Panc1 (cell line): Measurements from ENCODE around the gene GRM3. TPM values are rescaled to one million over a fixed set of nuclear protein-coding genes. Genes with fewer than 3 reads are reported as not detected.

Experiments
- ATAC-seq: fragments of 200-7000 bp; cut with Tn5 transposase; 2 replicates; pipeline ENCODE4 v1.9.1; 2020; ENCODE audit warnings: mild to moderate bottlenecking, moderate library complexity
- BruUV-seq: library from RNA; stranded (reverse); fragments of 400-500 nt; replicated peaks from 2 replicates; lab custom pipeline; 2021; lab: Mats Ljungman, UMichigan
- CTCF ChIA-PET: fragments of 300-600 bp; sonication (Branson Sonifier 250); formaldehyde crosslinking; loops from one replicate; lab custom pipeline; 2022; ENCODE audit warnings: antibody characterized with exemption; lab: Charles Lee
- POLR2A ChIA-PET: fragments of 300-600 bp; sonication (Branson Sonifier 250); formaldehyde crosslinking; loops from one replicate; lab custom pipeline; 2022; ENCODE audit warnings: antibody characterized with exemption; lab: Charles Lee
- DNase-seq: peaks from one replicate; pipeline ENCODE4 v3.0.0-alpha.2; 2010; ENCODE audit warnings: low read depth, low spot score
- H3K27ac ChIP-seq: 2 replicates; pipeline ENCODE4 v1.5.1; 2011; ENCODE audit warnings: mild to moderate bottlenecking, low read length, inconsistent platforms
- H3K27me3 ChIP-seq: fragments of 200-500 bp; sonication (Bioruptor generic); 2 replicates; pipeline ENCODE4 v1.6.0; 2014; ENCODE audit warnings: low read length, inconsistent platforms; ENCODE audit not compliant: control insufficient read depth, insufficient read depth
- H3K36me3 ChIP-seq: fragments of 200-500 bp; sonication (Bioruptor generic); 2 replicates; pipeline ENCODE4 v1.5.1; 2014; ENCODE audit warnings: inconsistent platforms, mild to moderate bottlenecking, low read length, moderate library complexity; ENCODE audit not compliant: control insufficient read depth, insufficient read depth
- H3K4me1 ChIP-seq: 2 replicates; pipeline ENCODE4 v1.5.1; 2011; ENCODE audit warnings: inconsistent platforms, mild to moderate bottlenecking, low read length, moderate library complexity; ENCODE audit not compliant: control insufficient read depth, insufficient read depth
- H3K4me3 ChIP-seq, 2 experiments: 2 replicates each; pipeline ENCODE4 v1.5.1; 2011 to 2012; ENCODE audit warnings: low read depth in 2 of 2, low read length in 2 of 2, mild to moderate bottlenecking in 2 of 2, inconsistent platforms in 1 of 2, moderate library complexity in 1 of 2
- H3K9me3 ChIP-seq: fragments of 200-500 bp; sonication (Bioruptor generic); 2 replicates; pipeline ENCODE4 v1.5.1; 2014; ENCODE audit warnings: low read depth, mild to moderate bottlenecking, inconsistent platforms, low read length, moderate library complexity; ENCODE audit not compliant: control insufficient read depth, insufficient read depth
- POLR2AphosphoS5 ChIP-seq: IDR thresholded peaks from 2 replicates; pipeline ENCODE4 v1.6.1; 2012; ENCODE audit warnings: mild to moderate bottlenecking, low read depth, low read length, moderate library complexity
- SIN3A ChIP-seq: IDR thresholded peaks from 2 replicates; pipeline ENCODE4 v1.6.1; 2012; ENCODE audit warnings: low read depth, mild to moderate bottlenecking, low read length, moderate library complexity, borderline replicate concordance; ENCODE audit not compliant: insufficient read depth
- TCF7L2 ChIP-seq: IDR thresholded peaks from 2 replicates; pipeline ENCODE4 v1.6.1; 2011; ENCODE audit warnings: mild to moderate bottlenecking, low read depth, low read length, inconsistent platforms
- in situ Hi-C: cut with HindIII; loops from 2 replicates; pipeline ENCODE4 v1.10.0; 2016; ENCODE audit warnings: low sequenced_read_pairs, low pct_unique_long_range_greater_than_20kb
- intact Hi-C: fragments of 100-400 bp; cut with micrococcal nuclease; formaldehyde crosslinking; loops from one replicate; pipeline ENCODE4 v1.10.0; 2022; ENCODE audit not compliant: unreplicated experiment
- total RNA-seq: library from RNA; stranded (reverse); gene quantifications from one replicate; pipeline ENCODE4 v1.2.1, GENCODE V29; 2021; ENCODE audit not compliant: unreplicated experiment
- TF ChIP-seq, protein P1 (sequence below): fragments of 450-650 bp; IDR thresholded peaks from 2 replicates; pipeline ENCODE4 v1.5.1; 2017; ENCODE audit warnings: mild to moderate bottlenecking
- TF ChIP-seq, protein P2 (sequence below), 2 experiments: IDR thresholded peaks; 2 replicates each; pipeline ENCODE4 v1.6.1; 2011 to 2012; ENCODE audit warnings: low read depth in 2 of 2, control low read depth in 1 of 2, low read length in 1 of 2, mild to moderate bottlenecking in 1 of 2, moderate library complexity in 1 of 2; ENCODE audit not compliant: insufficient read depth in 1 of 2

The GRM3 gene
- total RNA-seq, 1 experiment from 2014 or later: not detected

DNA sequence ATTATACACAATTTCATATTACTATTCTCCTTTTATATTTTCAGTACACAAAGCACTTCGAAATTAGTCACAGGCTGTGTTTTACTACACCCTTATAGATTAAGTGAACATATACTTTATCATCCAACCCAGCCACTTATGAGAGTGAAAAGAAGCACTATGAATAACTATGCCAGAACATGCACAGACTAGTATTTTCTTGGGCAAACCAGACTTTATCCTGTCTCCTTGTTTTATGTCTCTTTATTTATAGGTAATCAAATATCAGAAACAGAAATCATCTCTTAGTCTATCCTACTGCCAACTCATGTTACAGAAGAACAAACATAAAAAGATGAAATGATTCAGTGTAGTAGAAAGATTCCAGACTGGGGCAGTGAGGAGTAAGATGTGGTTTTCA, 171.8 kb downstream of the GRM3 start:
- Histone ChIP-seq H3K9me3 (no peaks in the 10 kb centered on the region), H3K4me1 (no peaks in the 10 kb centered on the region), H3K36me3 (no peaks in the 10 kb centered on the region), H3K4me3 (no peak overlapping the region), H3K27ac (no peak overlapping the region), H3K27me3 (no peaks in the 10 kb centered on the region)
- POLR2A ChIA-PET: no interaction called here
- no TSS peak for BruUV-seq
- CTCF ChIA-PET: no interaction called here
- intact Hi-C loops: loop anchor here (10.0 kb wide), 2 partner anchors 211 to 921 kb away; no protein-coding TSS in a partner anchor
- TF ChIP-seq POLR2AphosphoS5 (no peak), TCF7L2 (no peak)
- TF ChIP-seq, protein P1, sequence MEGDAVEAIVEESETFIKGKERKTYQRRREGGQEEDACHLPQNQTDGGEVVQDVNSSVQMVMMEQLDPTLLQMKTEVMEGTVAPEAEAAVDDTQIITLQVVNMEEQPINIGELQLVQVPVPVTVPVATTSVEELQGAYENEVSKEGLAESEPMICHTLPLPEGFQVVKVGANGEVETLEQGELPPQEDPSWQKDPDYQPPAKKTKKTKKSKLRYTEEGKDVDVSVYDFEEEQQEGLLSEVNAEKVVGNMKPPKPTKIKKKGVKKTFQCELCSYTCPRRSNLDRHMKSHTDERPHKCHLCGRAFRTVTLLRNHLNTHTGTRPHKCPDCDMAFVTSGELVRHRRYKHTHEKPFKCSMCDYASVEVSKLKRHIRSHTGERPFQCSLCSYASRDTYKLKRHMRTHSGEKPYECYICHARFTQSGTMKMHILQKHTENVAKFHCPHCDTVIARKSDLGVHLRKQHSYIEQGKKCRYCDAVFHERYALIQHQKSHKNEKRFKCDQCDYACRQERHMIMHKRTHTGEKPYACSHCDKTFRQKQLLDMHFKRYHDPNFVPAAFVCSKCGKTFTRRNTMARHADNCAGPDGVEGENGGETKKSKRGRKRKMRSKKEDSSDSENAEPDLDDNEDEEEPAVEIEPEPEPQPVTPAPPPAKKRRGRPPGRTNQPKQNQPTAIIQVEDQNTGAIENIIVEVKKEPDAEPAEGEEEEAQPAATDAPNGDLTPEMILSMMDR: no peak
- TF ChIP-seq, protein P2, sequence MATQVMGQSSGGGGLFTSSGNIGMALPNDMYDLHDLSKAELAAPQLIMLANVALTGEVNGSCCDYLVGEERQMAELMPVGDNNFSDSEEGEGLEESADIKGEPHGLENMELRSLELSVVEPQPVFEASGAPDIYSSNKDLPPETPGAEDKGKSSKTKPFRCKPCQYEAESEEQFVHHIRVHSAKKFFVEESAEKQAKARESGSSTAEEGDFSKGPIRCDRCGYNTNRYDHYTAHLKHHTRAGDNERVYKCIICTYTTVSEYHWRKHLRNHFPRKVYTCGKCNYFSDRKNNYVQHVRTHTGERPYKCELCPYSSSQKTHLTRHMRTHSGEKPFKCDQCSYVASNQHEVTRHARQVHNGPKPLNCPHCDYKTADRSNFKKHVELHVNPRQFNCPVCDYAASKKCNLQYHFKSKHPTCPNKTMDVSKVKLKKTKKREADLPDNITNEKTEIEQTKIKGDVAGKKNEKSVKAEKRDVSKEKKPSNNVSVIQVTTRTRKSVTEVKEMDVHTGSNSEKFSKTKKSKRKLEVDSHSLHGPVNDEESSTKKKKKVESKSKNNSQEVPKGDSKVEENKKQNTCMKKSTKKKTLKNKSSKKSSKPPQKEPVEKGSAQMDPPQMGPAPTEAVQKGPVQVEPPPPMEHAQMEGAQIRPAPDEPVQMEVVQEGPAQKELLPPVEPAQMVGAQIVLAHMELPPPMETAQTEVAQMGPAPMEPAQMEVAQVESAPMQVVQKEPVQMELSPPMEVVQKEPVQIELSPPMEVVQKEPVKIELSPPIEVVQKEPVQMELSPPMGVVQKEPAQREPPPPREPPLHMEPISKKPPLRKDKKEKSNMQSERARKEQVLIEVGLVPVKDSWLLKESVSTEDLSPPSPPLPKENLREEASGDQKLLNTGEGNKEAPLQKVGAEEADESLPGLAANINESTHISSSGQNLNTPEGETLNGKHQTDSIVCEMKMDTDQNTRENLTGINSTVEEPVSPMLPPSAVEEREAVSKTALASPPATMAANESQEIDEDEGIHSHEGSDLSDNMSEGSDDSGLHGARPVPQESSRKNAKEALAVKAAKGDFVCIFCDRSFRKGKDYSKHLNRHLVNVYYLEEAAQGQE (IDR thresholded peaks at IDR 0.05; ENCODE audit: insufficient read depth in 1 of 2, low read depth in 2 of 2, low read length in 1 of 2): no peak
- no peak for ATAC-seq
- in situ Hi-C loops: no loop called here
- no peak for DNase-seq

DNA sequence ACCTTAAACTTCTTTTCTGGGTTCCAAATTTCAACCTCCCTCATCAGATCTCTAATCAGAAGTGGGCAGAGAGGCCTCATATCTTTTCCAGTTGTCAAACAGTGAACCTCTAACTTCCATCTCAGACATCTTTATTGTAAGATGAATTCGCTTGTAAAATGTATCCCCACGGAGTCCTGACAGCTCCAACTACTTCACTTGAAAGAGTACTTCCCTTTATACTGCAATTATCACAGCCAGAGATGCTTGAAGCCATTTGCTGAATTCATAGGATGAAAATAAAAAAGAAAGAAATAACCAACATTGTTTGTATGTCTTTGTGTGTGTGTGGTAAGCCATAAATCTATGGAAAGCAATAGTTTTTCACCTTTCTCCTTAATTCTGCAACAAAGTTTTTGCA, 175.2 kb downstream of the GRM3 start:
- ATAC-seq (no peak), DNase-seq (no peak)
- in situ Hi-C loops: no loop called here
- ChIA-PET CTCF (no interaction called here), POLR2A (no interaction called here)
- H3K4me3 ChIP-seq: no peak overlapping the region
- H3K9me3 ChIP-seq: no peaks in the 10 kb centered on the region
- intact Hi-C loops: loop anchor here (10.0 kb wide), 2 partner anchors 214 to 924 kb away; no protein-coding TSS in a partner anchor
- no peaks in the 10 kb centered on the region for H3K36me3 ChIP-seq
- no peaks in the 10 kb centered on the region for H3K27me3 ChIP-seq
- TF ChIP-seq, protein P1: no peak
- no peak for TF ChIP-seq SIN3A
- TF ChIP-seq POLR2AphosphoS5: no peak
- TF ChIP-seq, protein P2 (IDR thresholded peaks at IDR 0.05; ENCODE audit: insufficient read depth in 1 of 2, low read depth in 2 of 2, low read length in 1 of 2): no peak
- no peak for TF ChIP-seq TCF7L2
- BruUV-seq: no TSS peak
- H3K27ac ChIP-seq: no peak overlapping the region
- H3K4me1 ChIP-seq: no peaks in the 10 kb centered on the region
